Left kidney (tissue), 2 donors: Measurements from ENCODE around the gene TNPO1. TPM values are rescaled to one million over a fixed set of nuclear protein-coding genes. Genes with fewer than 3 reads are reported as not detected.
A peak's percentile ranks its signal among the peaks of the same experiment; 100 is the strongest.
"Not testable (repeated sequence)": the region's sequence is repeated elsewhere in the genome, so short reads cannot be mapped to it uniquely, and the experiment has no call there.

Source experiments
- DNase-seq: peaks from one replicate; pipeline ENCODE4 v3.0.0-alpha.2; 2013
- polyA plus RNA-seq: library from polyadenylated mRNA; unstranded; fragments of 120-200 nt; gene quantifications from one replicate; pipeline ENCODE4 v1.2.1, GENCODE V29; 2013; ENCODE audit not compliant: insufficient read length

TNPO1 gene
- polyA plus RNA-seq, 1 donor: 112 TPM

- DNase-seq: not testable (repeated sequence)
These were observed 118.7 kb downstream of the TNPO1 start for GRCh38 chr5:72934953-72935725.

GRCh38 chr5:72936893-72937292 lies 120.4 kb downstream of the TNPO1 start:
- no peak for DNase-seq

- DNase-seq: no peak
These were observed 121.1 kb downstream of the TNPO1 start for GRCh38 chr5:72937517-72938061.

- no peak for DNase-seq
These were observed 121.7 kb downstream of the TNPO1 start for GRCh38 chr5:72938206-72938605.

- DNase-seq: no peak
These were observed 123.6 kb downstream of the TNPO1 start for GRCh38 chr5:72940082-72940481.

- DNase-seq: no peak
These were observed 126.8 kb downstream of the TNPO1 start for GRCh38 chr5:72943307-72943706.

GRCh38 chr5:72947498-72947897 lies 131.0 kb downstream of the TNPO1 start:
- DNase-seq: no peak

GRCh38 chr5:72949481-72949880 lies 133.0 kb downstream of the TNPO1 start:
- DNase-seq: no peak

GRCh38 chr5:72951671-72952468 lies 135.4 kb downstream of the TNPO1 start:
- DNase-seq: no peak

- DNase-seq: no peak
These were observed 137.9 kb downstream of the TNPO1 start for GRCh38 chr5:72954389-72954788.

GRCh38 chr5:72955143-72955767 lies 138.8 kb downstream of the TNPO1 start:
- DNase-seq: no peak

GRCh38 chr5:72955768-72956323 lies 139.4 kb downstream of the TNPO1 start, which contains the start of gene FCHO2:
TSS of gene FCHO2 (plus strand) at chr5:72956041. CDS start at chr5:72956097, 56 bp downstream.
- DNase-seq: peak; percentile 97

- DNase-seq: peak; percentile 73
These were observed 140.1 kb downstream of the TNPO1 start for GRCh38 chr5:72956324-72957140.

- no peak for DNase-seq
These were observed 140.9 kb downstream of the TNPO1 start for GRCh38 chr5:72957337-72957736.

GRCh38 chr5:72959257-72959656 lies 142.8 kb downstream of the TNPO1 start:
- no peak for DNase-seq

Other genes starting within 250 kb of the TNPO1 start
- 32.7 TPM for gene FCHO2, start 139.4 kb downstream of the TNPO1 start, polyA plus RNA-seq